NCI-H748 (cell line): ENCODE measurements around the gene OR8B2.
"Not testable (repeated sequence)": the region's sequence is repeated elsewhere in the genome, so short reads cannot be mapped to it uniquely, and the experiment has no call there.

Source experiments
- DNase-seq: peaks from one replicate; lab custom pipeline; 2025; ENCODE audit not compliant: unreplicated experiment; lab: John Stamatoyannopoulos, UW

OR8B2 gene

GRCh38 chr11:124384399-124384798, at the start of gene OR8B2:
Gene OR8B2, minus strand, starts transcription at chr11:124384499. Its CDS starts 1,156 bp downstream, at chr11:124383343.
- no peak for DNase-seq

DNA sequence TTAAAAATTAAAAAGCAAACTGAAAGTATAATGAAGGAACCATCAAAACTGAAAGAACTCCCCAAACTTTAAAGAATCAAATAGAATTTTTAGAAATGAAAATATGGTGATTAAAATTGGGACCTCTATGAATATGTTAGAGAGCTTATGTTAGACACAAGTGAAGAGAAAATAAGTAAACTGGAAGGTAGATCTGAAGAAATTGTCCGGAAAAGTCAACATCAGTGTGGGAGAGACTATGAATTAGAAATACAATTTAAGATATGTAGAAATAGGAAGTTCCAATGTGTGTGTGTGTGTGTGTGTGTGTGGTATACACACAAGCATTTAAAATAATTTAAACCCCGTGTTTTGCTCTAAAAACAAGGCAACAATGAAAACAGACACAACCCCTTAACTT, 45.3 kb upstream of the OR8B2 start:
- no peak for DNase-seq

GRCh38 chr11:124424384-124424921, 40.2 kb upstream of the OR8B2 start, which contains the start of gene OR8B4:
Gene OR8B4, minus strand, starts transcription at chr11:124424871. Its CDS starts 0 bp downstream, at chr11:124424871.
- DNase-seq: no peak

DNA sequence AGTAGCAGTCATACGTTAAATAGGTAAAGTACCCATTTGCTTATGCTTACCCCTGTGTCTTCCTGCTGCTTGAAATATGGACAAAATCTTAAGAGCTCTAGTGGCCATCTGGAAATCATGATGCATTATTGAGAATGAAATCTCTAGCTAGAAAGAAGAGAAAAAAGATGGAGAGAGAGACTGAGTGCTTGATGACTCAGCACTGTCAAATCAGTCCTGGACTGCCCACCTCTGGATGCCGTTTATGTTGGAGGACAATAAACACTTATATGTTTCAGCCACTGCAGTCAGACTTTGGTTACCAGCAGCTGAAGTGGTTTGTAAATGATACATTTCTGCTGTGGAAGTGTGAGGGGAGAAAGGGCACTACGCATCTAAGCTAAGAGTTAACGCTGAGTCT, 36.7 kb upstream of the OR8B2 start:
- no peak for DNase-seq

- DNase-seq: peak; percentile 36
Measured at GRCh38 chr11:124415356-124415923, 31.1 kb upstream of the OR8B2 start.

DNA sequence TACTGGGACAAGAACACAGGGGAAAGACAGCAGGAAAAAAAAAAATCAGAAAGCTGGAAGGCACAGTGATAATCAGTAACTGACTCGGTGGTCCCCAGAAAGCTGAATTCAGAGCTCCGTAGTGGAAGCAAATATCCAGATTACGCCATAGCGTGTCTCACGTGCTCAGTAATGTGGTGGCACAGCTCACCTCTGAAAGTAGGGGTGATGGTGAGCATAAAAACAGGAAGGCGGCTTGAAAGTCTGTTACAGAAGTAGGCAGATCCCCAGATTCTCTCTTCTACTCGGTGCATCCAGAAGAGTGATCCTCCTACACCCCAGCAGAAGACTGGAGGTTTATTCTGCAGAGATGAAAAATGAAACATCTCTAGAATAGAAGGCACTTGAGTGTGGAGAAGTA, 25.6 kb upstream of the OR8B2 start:
- no peak for DNase-seq

DNA sequence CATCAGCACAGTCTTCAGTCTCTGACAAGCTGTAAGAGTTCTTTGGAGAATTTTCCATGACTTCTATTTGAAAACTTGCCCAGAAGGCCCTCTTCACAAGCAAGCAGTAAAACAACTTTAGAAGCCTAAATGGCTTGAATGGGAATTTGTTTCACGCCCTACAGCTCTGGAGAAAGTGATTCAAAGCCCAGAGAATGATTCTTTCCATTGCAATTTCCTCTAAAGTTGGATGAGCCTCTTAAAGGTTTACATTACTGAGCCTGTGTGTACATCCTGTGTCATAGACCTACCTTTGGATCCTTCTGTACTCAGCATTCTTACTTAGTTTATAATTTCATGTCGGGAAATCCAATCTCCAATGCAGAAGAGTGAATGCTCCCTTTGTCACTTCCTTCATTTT, 21.3 kb upstream of the OR8B2 start:
- no peak for DNase-seq

- not testable (repeated sequence) for DNase-seq
Measured at GRCh38 chr11:124403186-124403585, 18.9 kb upstream of the OR8B2 start.

GRCh38 chr11:124402326-124402922, 18.1 kb upstream of the OR8B2 start:
- peak; percentile 23 for DNase-seq

GRCh38 chr11:124398924-124399323, 14.6 kb upstream of the OR8B2 start, which contains the start of gene OR8B3:
Gene OR8B3, minus strand, starts transcription at chr11:124399024. Its CDS starts 1,673 bp downstream, at chr11:124397351.
- no peak for DNase-seq

GRCh38 chr11:124396847-124397246, 12.5 kb upstream of the OR8B2 start:
- not testable (repeated sequence) for DNase-seq

- DNase-seq: no peak
Measured at GRCh38 chr11:124394408-124394807, 10.1 kb upstream of the OR8B2 start.

DNA sequence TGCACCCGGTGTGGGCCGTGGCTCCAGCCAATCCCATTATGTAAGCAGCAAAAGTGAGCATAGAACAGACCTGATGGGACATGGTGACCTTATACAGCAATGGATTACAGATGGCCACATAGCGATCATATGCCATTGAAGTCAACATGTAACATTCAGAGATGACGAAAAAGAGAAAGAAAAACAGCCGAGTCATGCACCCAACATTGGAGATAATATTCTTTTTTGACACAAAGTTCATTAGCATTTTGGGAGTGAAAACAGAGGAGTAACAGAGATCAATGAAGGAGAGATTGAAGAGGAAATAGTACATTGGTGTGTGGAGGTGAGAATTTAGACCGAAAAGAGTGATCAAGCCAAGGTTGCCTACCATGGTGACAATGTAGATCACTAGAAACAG, 1.4 kb downstream of the OR8B2 start:
- DNase-seq: not testable (repeated sequence)

- DNase-seq: no peak
Measured at GRCh38 chr11:124380585-124380984, 3.7 kb downstream of the OR8B2 start.

- no peak for DNase-seq
Measured at GRCh38 chr11:124376280-124376679, 8.0 kb downstream of the OR8B2 start.

GRCh38 chr11:124359566-124359965, 24.7 kb downstream of the OR8B2 start:
- DNase-seq: no peak

GRCh38 chr11:124346311-124346955, 37.9 kb downstream of the OR8B2 start:
- no peak for DNase-seq

DNA sequence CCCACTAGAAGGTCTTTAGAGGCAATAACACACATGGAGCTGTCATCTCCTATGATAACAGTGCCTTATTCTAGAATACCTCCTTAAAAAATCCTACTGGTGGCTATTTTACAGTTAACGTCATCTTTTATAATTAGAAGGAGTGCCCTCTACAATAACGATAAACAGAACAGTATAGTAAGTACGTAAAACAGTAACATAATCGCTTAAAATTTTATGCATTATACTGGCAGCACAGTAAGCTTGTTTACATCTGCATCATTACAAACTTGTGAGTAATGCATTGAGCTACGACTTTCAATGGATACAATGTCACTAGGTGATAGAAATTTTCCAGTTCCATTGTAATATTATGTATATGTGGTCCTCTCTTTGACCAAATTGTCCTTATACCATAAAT, 40.0 kb downstream of the OR8B2 start:
- DNase-seq: no peak

DNA sequence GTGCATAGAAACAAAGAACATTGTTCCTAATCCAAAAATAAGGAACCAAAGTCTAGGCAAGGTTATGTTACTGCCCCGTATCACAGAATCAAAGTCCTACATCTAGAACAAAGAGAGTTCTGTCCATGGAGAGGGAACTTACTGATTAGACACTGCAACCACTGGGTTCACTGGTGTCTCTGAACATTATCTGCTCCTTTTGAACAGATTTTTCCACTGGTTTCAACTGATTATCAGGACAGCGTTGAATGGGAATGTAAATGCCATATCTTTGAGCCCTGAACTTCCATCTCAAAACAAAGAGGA, 44.2 kb downstream of the OR8B2 start:
- no peak for DNase-seq

DNA sequence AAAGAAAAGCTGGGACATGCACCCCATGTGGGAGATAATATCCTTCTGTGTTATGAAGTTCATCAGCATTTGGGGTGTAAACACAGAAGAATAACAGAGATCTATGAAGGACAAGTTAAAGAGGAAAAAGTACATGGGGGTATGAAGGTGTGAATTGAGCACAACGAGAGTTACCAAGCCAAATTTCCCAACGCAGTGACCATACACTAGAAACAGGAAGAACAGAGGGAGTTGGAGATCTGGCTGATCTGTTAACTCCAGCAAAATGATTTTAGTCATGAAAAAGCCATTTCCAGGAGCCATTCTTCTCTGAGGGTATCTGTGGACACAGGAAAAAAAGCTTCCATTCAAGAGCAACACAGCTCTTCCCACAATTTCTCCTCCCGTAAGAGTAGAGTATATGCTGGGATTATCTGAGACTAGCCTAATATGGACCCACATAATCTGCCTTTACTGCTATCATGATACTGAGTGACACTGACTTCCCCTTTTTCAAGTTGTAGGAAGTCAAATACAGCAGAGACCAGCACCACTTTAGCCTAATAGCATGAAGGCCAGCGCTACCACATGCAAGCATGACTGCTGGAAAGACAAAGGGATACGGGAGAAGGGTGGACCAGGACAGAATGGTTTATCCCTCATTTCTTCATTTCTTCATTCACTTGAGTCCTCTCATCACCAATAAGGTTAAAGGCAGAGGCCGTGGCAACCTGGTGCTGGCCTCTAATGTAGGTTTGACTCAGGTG, 44.7 kb downstream of the OR8B2 start:
- no peak for DNase-seq
